H1 (cell line): ENCODE measurements around the gene BOLA3. TPM values are rescaled to one million over a fixed set of nuclear protein-coding genes. Genes with fewer than 3 reads are reported as not detected.

Source experiments
- CTCF ChIA-PET: fragments of 300-600 bp; sonication (Branson Sonifier 250); formaldehyde crosslinking; loops from one replicate; lab custom pipeline; 2021; ENCODE audit not compliant: partially characterized antibody; lab: Charles Lee
- POLR2A ChIA-PET: fragments of 300-600 bp; sonication (Branson Sonifier 250); formaldehyde crosslinking; loops from one replicate; lab custom pipeline; 2021; ENCODE audit warnings: inconsistent platforms; ENCODE audit not compliant: partially characterized antibody; lab: Charles Lee
- DNase-seq, 2 experiments: peaks; one replicate each; pipeline versions ENCODE4 v3.0.0 to v3.0.0-alpha.2; 2010 to 2022; ENCODE audit warnings: low spot score in 2 of 2, low read depth in 1 of 2, mixed read lengths in 1 of 2
- FAIRE-seq: peaks from 2 replicates; lab custom pipeline; 2011; peaks lifted over from hg19 to GRCh38; lab: Jason Lieb, UNC
- H2AFZ ChIP-seq: 2 replicates; pipeline ENCODE4 v1.8.1; 2012; ENCODE audit warnings: low read length, inconsistent platforms
- H2AK5ac ChIP-seq: 2 replicates; pipeline ENCODE4 v1.6.1; 2013; ENCODE audit warnings: low read depth, low read length
- H2BK120ac ChIP-seq: replicated peaks from 2 replicates; pipeline ENCODE3; 2013; ENCODE audit warnings: low read depth, low read length, inconsistent platforms
- H2BK12ac ChIP-seq: 2 replicates; pipeline ENCODE4 v1.6.1; 2013; ENCODE audit warnings: low read depth, low read length
- H2BK15ac ChIP-seq: 2 replicates; pipeline ENCODE4 v1.6.1; 2013; ENCODE audit warnings: low read length
- H2BK20ac ChIP-seq: 2 replicates; pipeline ENCODE4 v1.6.1; 2013; ENCODE audit warnings: low read length
- H2BK5ac ChIP-seq: 2 replicates; pipeline ENCODE4 v1.6.1; 2013; ENCODE audit warnings: low read depth, low read length
- H3K14ac ChIP-seq: 2 replicates; pipeline ENCODE4 v1.6.1; 2013; ENCODE audit warnings: inconsistent platforms; ENCODE audit not compliant: insufficient read length
- H3K18ac ChIP-seq: 2 replicates; pipeline ENCODE4 v1.6.1; 2013; ENCODE audit warnings: low read length; ENCODE audit errors: extremely low read depth
- H3K23ac ChIP-seq: 2 replicates; pipeline ENCODE4 v1.6.1; 2013; ENCODE audit warnings: inconsistent platforms; ENCODE audit not compliant: insufficient read length
- H3K23me2 ChIP-seq: 2 replicates; pipeline ENCODE4 v1.6.1; 2013; ENCODE audit warnings: low read depth, low read length
- H3K27ac ChIP-seq: 2 replicates; pipeline ENCODE4 v1.6.1; 2011; ENCODE audit warnings: low read depth, low read length, inconsistent platforms
- H3K27me3 ChIP-seq, 4 experiments: replicated peaks in 1 of 4; 1 replicate in 1 of 4; 2 replicates in 3 of 4; pipeline versions ENCODE4 v1.6.1 to v1.8.1; 2011 to 2013; ENCODE audit warnings: low read length in 3 of 4, mild to moderate bottlenecking in 3 of 4, inconsistent platforms in 2 of 4, mixed read lengths in 2 of 4, moderate library complexity in 1 of 4; ENCODE audit not compliant: control insufficient read depth in 3 of 4, insufficient read depth in 3 of 4; ENCODE audit errors: extremely low read depth in 1 of 4
- H3K36me3 ChIP-seq, 4 experiments: 2 replicates each; pipeline versions ENCODE4 v1.6.1 to v1.8.1; 2011 to 2013; ENCODE audit warnings: mild to moderate bottlenecking in 4 of 4, low read length in 3 of 4, moderate library complexity in 2 of 4, control low read depth in 1 of 4, inconsistent platforms in 1 of 4; ENCODE audit not compliant: insufficient read depth in 4 of 4, control insufficient read depth in 2 of 4
- H3K4ac ChIP-seq: replicated peaks from 2 replicates; pipeline ENCODE3; 2013; ENCODE audit warnings: low read length, low read depth, mixed read lengths, inconsistent platforms; ENCODE audit not compliant: insufficient read length
- H3K4me1 ChIP-seq, 4 experiments: replicated peaks in 1 of 4; 1 replicate in 1 of 4; 2 replicates in 3 of 4; pipeline versions ENCODE4 v1.6.1 to v1.8.1; 2011 to 2013; ENCODE audit warnings: low read length in 3 of 4, inconsistent platforms in 2 of 4, mixed read lengths in 1 of 4; ENCODE audit not compliant: insufficient read depth in 4 of 4, control insufficient read depth in 3 of 4
- H3K4me2 ChIP-seq, 2 experiments: 2 replicates each; pipeline versions ENCODE4 v1.6.1 to v1.8.1; 2011 to 2013; ENCODE audit warnings: low read depth in 2 of 2, low read length in 2 of 2, control low read depth in 1 of 2, inconsistent platforms in 1 of 2, mild to moderate bottlenecking in 1 of 2; ENCODE audit not compliant: insufficient read depth in 1 of 2
- H3K4me3 ChIP-seq, 4 experiments: fragments of 200-600, 300-600 bp in 1 of 4; sonication (generic), shearing (Covaris generic), sonication (Bioruptor Twin) in 1 of 4; 2 replicates each; pipeline versions ENCODE4 v1.5.1 to v1.8.1; 2011 to 2016; ENCODE audit warnings: low read length in 4 of 4, low read depth in 3 of 4, control low read depth in 2 of 4, inconsistent platforms in 2 of 4, mild to moderate bottlenecking in 2 of 4, mixed read lengths in 1 of 4, moderate library complexity in 1 of 4; ENCODE audit not compliant: insufficient read depth in 2 of 4; ENCODE audit errors: extremely low read depth in 1 of 4
- H3K56ac ChIP-seq: replicated peaks from 2 replicates; pipeline ENCODE3; 2013; ENCODE audit warnings: low read depth, mild to moderate bottlenecking, mixed read lengths, low read length, inconsistent platforms; ENCODE audit not compliant: insufficient read length
- H3K79me1 ChIP-seq: 2 replicates; pipeline ENCODE4 v1.6.1; 2013; ENCODE audit warnings: low read depth, low read length, control low read depth
- H3K79me2 ChIP-seq, 2 experiments: 2 replicates each; pipeline versions ENCODE4 v1.6.1 to v1.8.1; 2012 to 2013; ENCODE audit warnings: low read length in 2 of 2, mild to moderate bottlenecking in 2 of 2, inconsistent platforms in 1 of 2; ENCODE audit not compliant: insufficient read depth in 2 of 2, control insufficient read depth in 1 of 2
- H3K9ac ChIP-seq, 4 experiments: replicated peaks in 1 of 4; 1 replicate in 1 of 4; 2 replicates in 3 of 4; pipeline versions ENCODE4 v1.6.1 to v1.8.1; 2011 to 2013; ENCODE audit warnings: low read depth in 3 of 4, low read length in 3 of 4, control low read depth in 2 of 4, mild to moderate bottlenecking in 2 of 4, moderate library complexity in 2 of 4, inconsistent platforms in 1 of 4; ENCODE audit errors: extremely low read depth in 1 of 4
- H3K9me3 ChIP-seq, 2 experiments: 2 replicates each; pipeline versions ENCODE4 v1.6.1 to v1.8.1; 2012 to 2013; ENCODE audit warnings: mild to moderate bottlenecking in 2 of 2, moderate library complexity in 2 of 2, control low read depth in 1 of 2, inconsistent platforms in 1 of 2, low read depth in 1 of 2, low read length in 1 of 2, mixed read lengths in 1 of 2; ENCODE audit not compliant: insufficient read depth in 2 of 2
- H4K20me1 ChIP-seq, 2 experiments: replicated peaks in 1 of 2; 2 replicates each; pipeline versions ENCODE3 to v1.8.1; 2011 to 2013; ENCODE audit warnings: inconsistent platforms in 2 of 2, low read length in 2 of 2, mild to moderate bottlenecking in 1 of 2; ENCODE audit not compliant: insufficient read depth in 2 of 2, control insufficient read depth in 1 of 2
- H4K5ac ChIP-seq: 2 replicates; pipeline ENCODE4 v1.6.1; 2013; ENCODE audit warnings: low read length, low read depth, mixed read lengths, inconsistent platforms; ENCODE audit not compliant: insufficient read length
- H4K8ac ChIP-seq: 2 replicates; pipeline ENCODE4 v1.8.0; 2013; ENCODE audit warnings: mild to moderate bottlenecking, moderate library complexity, low read length, inconsistent platforms; ENCODE audit not compliant: insufficient read depth; ENCODE audit errors: extremely low read depth
- H4K91ac ChIP-seq: replicated peaks from 2 replicates; pipeline ENCODE3; 2013; ENCODE audit warnings: low read length, mixed read lengths, inconsistent platforms; ENCODE audit not compliant: insufficient read length
- BACH1 ChIP-seq: IDR thresholded peaks from 2 replicates; pipeline ENCODE4 v1.6.1; 2012; ENCODE audit warnings: low read length, improper control_type of control experiment
- BCL11A ChIP-seq, 2 experiments: IDR thresholded peaks; one replicate each; pipeline ENCODE4 v1.6.1; 2011; ENCODE audit warnings: low read depth in 2 of 2, low read length in 2 of 2, mild to moderate bottlenecking in 2 of 2
- CBX5 ChIP-seq: fragments of 300-800, 300-1000 bp; sonication (generic); IDR thresholded peaks from 2 replicates; pipeline ENCODE4 v1.7.1; 2016; ENCODE audit warnings: antibody characterized with exemption, low read length, low read depth
- CBX8 ChIP-seq: fragments of 300-800, 300-1000 bp; sonication (generic); IDR thresholded peaks from 2 replicates; pipeline ENCODE4 v1.7.1; 2016; ENCODE audit warnings: low read depth, low read length, borderline replicate concordance
- CTBP2 ChIP-seq: IDR thresholded peaks from 2 replicates; pipeline ENCODE4 v1.7.0; 2011; ENCODE audit warnings: borderline replicate concordance, mild to moderate bottlenecking, moderate library complexity, mixed read lengths, low read length; ENCODE audit not compliant: insufficient read depth, insufficient read length
- EP300 ChIP-seq, 2 experiments: IDR thresholded peaks; 1 replicate in 1 of 2; 2 replicates in 1 of 2; pipeline ENCODE4 v1.6.1; 2011 to 2012; ENCODE audit warnings: low read depth in 2 of 2, low read length in 2 of 2, mild to moderate bottlenecking in 2 of 2, borderline replicate concordance in 1 of 2, inconsistent platforms in 1 of 2, moderate library complexity in 1 of 2
- HDAC6 ChIP-seq: IDR thresholded peaks from one replicate; pipeline ENCODE4 v1.7.1; 2012; ENCODE audit warnings: low read depth, mild to moderate bottlenecking, inconsistent platforms, low read length, moderate library complexity
- NANOG ChIP-seq: IDR thresholded peaks from 2 replicates; pipeline ENCODE4 v1.6.1; 2011; ENCODE audit warnings: low read length, low read depth, mild to moderate bottlenecking, inconsistent platforms; ENCODE audit not compliant: insufficient read depth, poor library complexity, severe bottlenecking
- RFX5 ChIP-seq: IDR thresholded peaks from 2 replicates; pipeline ENCODE4 v1.6.1; 2011; ENCODE audit warnings: low read depth, low read length, improper control_type of control experiment, borderline replicate concordance
- RXRA ChIP-seq: IDR thresholded peaks from 2 replicates; pipeline ENCODE4 v1.6.1; 2011; ENCODE audit warnings: low read depth, mild to moderate bottlenecking, low read length, moderate library complexity; ENCODE audit not compliant: insufficient read depth
- SIN3A ChIP-seq, 2 experiments: IDR thresholded peaks in 1 of 2; conservative IDR thresholded peaks in 1 of 2; 2 replicates each; pipeline ENCODE4 v1.6.1; 2011 to 2012; ENCODE audit warnings: low read length in 2 of 2, improper control_type of control experiment in 1 of 2, low read depth in 1 of 2, mild to moderate bottlenecking in 1 of 2
- TEAD4 ChIP-seq: IDR thresholded peaks from 2 replicates; pipeline ENCODE4 v1.6.1; 2012; ENCODE audit warnings: low read depth, low read length, inconsistent platforms, mixed read lengths
- WGBS, 2 experiments: shearing (Covaris generic) in 1 of 2; methylation state at CpG; one replicate each; pipeline versions ENCODE4 v1.1.6 to v1.1.7; 2013 to 2015; ENCODE audit warnings: low lambda C conversion rate in 2 of 2, mixed read lengths in 2 of 2, inconsistent platforms in 1 of 2, low coverage in 1 of 2, missing lambda C conversion rate in 1 of 2; ENCODE audit not compliant: insufficient replicate concordance in 2 of 2, insufficient coverage in 1 of 2, insufficient read length in 1 of 2; ENCODE audit errors: extremely low coverage in 1 of 2, missing lambda C conversion rate in 1 of 2; 5-methylcytosine and 5-hydroxymethylcytosine counted together
- polyA plus RNA-seq, 7 experiments: library from polyadenylated mRNA; depleted of rRNA in 3 of 7; stranded (reverse) in 5 of 7; unstranded in 2 of 7; fragments of >200 nt in 5 of 7; fragments of 200-250 nt in 2 of 7; gene quantifications; 1 replicate in 5 of 7; 2 replicates in 1 of 7; 4 replicates in 1 of 7; pipeline versions ENCODE4 v1.2.1 to v1.2.3, GENCODE V29; 2011 to 2013; ENCODE audit warnings: missing spikeins in 2 of 7, mixed read lengths in 2 of 7
- total RNA-seq: library from RNA; stranded (reverse); fragmentation: NEBNext Ultra II Directional; extraction: Animal tissue kit (Norgen Biotek cat#: 25700); gene quantifications from 2 replicates; pipeline ENCODE4 v1.2.1, GENCODE V29; 2021

BOLA3 gene
- total and polyA plus RNA-seq, 2 of the 8 experiments (the other 6 are each of a cell fraction or from before 2014, with no cell fraction given) = 46.1 to 67.3 TPM

GRCh38 chr2:74099271-74099670 lies 48.4 kb downstream of the BOLA3 start:
- H3K4me2 ChIP-seq = no peak overlapping the region
- H2BK120ac ChIP-seq = no peak overlapping the region
- no peaks in the 10 kb centered on the region; the same call in 1 of the 2 replicates for H3K23me2 ChIP-seq
- no peak overlapping the region for H3K27ac ChIP-seq
- POLR2A ChIA-PET = interaction anchor here (1.3 to 1.8 kb wide), 3 partner anchors 11 to 99 kb away, joined by 3 to 7 read pairs (median 5); partner anchors contain the start of gene MTHFD2
- H4K8ac ChIP-seq = no peak overlapping the region
- no peak for DNase-seq
- H4K91ac ChIP-seq = no peak overlapping the region
- H3K36me3 ChIP-seq = peaks cover 7 to 30% (median 24%) of the 10 kb centered on the region in 4 experiments; a peak in 7 of 8 replicates
- TF ChIP-seq NANOG = no peak
- no peak for TF ChIP-seq CTBP2
- TF ChIP-seq EP300 (IDR thresholded peaks at IDR 0.05; ENCODE audit: borderline replicate concordance in 1 of 2, low read depth in 2 of 2, low read length in 2 of 2) = no peak
- TF ChIP-seq RXRA = no peak
- no peak for TF ChIP-seq CBX8
- TF ChIP-seq TEAD4 = no peak
- no peak for TF ChIP-seq SIN3A (conservative IDR thresholded peaks at IDR 0.05 in 1 of 2, IDR thresholded peaks at IDR 0.05 in 1 of 2; ENCODE audit: low read depth in 1 of 2, low read length in 2 of 2)
- TF ChIP-seq BACH1 = no peak
- no peak for TF ChIP-seq CBX5
- TF ChIP-seq BCL11A (IDR thresholded peaks at IDR 0.05; ENCODE audit: low read depth in 2 of 2, low read length in 2 of 2) = no peak
- TF ChIP-seq RFX5 = no peak
- no peak for TF ChIP-seq HDAC6
- no peak overlapping the region for H2AK5ac ChIP-seq
- H3K27me3 ChIP-seq = no peaks in the 10 kb centered on the region
- H3K79me2 ChIP-seq = no peaks in the 10 kb centered on the region
- no peak overlapping the region for H3K4me3 ChIP-seq
- no peak overlapping the region for H3K14ac ChIP-seq
- H2AFZ ChIP-seq = no peak overlapping the region
- no peak overlapping the region for H3K56ac ChIP-seq
- no peak overlapping the region for H3K18ac ChIP-seq
- H2BK15ac ChIP-seq = no peak overlapping the region
- H2BK5ac ChIP-seq = no peak overlapping the region
- H2BK12ac ChIP-seq = no peak overlapping the region
- WGBS, 2 experiments = 91% methylated on average over 20 of the region's 20 CpGs; no CpG with 5 or more reads in 1 of the 2 experiments
- no peak overlapping the region for H4K5ac ChIP-seq
- H3K23ac ChIP-seq = no peak overlapping the region
- no peak overlapping the region for H3K9ac ChIP-seq
- no peak for FAIRE-seq
- peaks cover 0 to 3% of the 10 kb centered on the region in 2 experiments for H4K20me1 ChIP-seq
- CTCF ChIA-PET = interaction anchor here (0.9 to 2.0 kb wide), 3 partner anchors 19 to 275 kb away, joined by 3 to 9 read pairs (median 3); no protein-coding TSS in a partner anchor
- no peaks in the 10 kb centered on the region for H3K79me1 ChIP-seq
- no peaks in the 10 kb centered on the region for H3K4me1 ChIP-seq
- H3K9me3 ChIP-seq = no peaks in the 10 kb centered on the region
- H2BK20ac ChIP-seq = no peak overlapping the region
- H3K4ac ChIP-seq = no peak overlapping the region
